ENCODE results near the gene PSTPIP1. TPM values are rescaled to one million over a fixed set of nuclear protein-coding genes. Genes with fewer than 3 reads are reported as not detected.

The PSTPIP1 gene
- total and polyA plus RNA-seq, 9 of the 15 experiments (the other 6 are each of a cell fraction or from before 2014, with no cell fraction given), result not detected

- TF ChIP-seq, protein P1, sequence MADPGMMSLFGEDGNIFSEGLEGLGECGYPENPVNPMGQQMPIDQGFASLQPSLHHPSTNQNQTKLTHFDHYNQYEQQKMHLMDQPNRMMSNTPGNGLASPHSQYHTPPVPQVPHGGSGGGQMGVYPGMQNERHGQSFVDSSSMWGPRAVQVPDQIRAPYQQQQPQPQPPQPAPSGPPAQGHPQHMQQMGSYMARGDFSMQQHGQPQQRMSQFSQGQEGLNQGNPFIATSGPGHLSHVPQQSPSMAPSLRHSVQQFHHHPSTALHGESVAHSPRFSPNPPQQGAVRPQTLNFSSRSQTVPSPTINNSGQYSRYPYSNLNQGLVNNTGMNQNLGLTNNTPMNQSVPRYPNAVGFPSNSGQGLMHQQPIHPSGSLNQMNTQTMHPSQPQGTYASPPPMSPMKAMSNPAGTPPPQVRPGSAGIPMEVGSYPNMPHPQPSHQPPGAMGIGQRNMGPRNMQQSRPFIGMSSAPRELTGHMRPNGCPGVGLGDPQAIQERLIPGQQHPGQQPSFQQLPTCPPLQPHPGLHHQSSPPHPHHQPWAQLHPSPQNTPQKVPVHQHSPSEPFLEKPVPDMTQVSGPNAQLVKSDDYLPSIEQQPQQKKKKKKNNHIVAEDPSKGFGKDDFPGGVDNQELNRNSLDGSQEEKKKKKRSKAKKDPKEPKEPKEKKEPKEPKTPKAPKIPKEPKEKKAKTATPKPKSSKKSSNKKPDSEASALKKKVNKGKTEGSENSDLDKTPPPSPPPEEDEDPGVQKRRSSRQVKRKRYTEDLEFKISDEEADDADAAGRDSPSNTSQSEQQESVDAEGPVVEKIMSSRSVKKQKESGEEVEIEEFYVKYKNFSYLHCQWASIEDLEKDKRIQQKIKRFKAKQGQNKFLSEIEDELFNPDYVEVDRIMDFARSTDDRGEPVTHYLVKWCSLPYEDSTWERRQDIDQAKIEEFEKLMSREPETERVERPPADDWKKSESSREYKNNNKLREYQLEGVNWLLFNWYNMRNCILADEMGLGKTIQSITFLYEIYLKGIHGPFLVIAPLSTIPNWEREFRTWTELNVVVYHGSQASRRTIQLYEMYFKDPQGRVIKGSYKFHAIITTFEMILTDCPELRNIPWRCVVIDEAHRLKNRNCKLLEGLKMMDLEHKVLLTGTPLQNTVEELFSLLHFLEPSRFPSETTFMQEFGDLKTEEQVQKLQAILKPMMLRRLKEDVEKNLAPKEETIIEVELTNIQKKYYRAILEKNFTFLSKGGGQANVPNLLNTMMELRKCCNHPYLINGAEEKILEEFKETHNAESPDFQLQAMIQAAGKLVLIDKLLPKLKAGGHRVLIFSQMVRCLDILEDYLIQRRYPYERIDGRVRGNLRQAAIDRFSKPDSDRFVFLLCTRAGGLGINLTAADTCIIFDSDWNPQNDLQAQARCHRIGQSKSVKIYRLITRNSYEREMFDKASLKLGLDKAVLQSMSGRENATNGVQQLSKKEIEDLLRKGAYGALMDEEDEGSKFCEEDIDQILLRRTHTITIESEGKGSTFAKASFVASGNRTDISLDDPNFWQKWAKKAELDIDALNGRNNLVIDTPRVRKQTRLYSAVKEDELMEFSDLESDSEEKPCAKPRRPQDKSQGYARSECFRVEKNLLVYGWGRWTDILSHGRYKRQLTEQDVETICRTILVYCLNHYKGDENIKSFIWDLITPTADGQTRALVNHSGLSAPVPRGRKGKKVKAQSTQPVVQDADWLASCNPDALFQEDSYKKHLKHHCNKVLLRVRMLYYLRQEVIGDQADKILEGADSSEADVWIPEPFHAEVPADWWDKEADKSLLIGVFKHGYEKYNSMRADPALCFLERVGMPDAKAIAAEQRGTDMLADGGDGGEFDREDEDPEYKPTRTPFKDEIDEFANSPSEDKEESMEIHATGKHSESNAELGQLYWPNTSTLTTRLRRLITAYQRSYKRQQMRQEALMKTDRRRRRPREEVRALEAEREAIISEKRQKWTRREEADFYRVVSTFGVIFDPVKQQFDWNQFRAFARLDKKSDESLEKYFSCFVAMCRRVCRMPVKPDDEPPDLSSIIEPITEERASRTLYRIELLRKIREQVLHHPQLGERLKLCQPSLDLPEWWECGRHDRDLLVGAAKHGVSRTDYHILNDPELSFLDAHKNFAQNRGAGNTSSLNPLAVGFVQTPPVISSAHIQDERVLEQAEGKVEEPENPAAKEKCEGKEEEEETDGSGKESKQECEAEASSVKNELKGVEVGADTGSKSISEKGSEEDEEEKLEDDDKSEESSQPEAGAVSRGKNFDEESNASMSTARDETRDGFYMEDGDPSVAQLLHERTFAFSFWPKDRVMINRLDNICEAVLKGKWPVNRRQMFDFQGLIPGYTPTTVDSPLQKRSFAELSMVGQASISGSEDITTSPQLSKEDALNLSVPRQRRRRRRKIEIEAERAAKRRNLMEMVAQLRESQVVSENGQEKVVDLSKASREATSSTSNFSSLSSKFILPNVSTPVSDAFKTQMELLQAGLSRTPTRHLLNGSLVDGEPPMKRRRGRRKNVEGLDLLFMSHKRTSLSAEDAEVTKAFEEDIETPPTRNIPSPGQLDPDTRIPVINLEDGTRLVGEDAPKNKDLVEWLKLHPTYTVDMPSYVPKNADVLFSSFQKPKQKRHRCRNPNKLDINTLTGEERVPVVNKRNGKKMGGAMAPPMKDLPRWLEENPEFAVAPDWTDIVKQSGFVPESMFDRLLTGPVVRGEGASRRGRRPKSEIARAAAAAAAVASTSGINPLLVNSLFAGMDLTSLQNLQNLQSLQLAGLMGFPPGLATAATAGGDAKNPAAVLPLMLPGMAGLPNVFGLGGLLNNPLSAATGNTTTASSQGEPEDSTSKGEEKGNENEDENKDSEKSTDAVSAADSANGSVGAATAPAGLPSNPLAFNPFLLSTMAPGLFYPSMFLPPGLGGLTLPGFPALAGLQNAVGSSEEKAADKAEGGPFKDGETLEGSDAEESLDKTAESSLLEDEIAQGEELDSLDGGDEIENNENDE (IDR thresholded peaks at IDR 0.05; ENCODE audit: low read depth, low read length), result no peak
- 0 out of 2 replicates have a peak, but pooled peaks have one; percentile 22 for TF ChIP-seq CEBPB (tag; IDR thresholded peaks at IDR 0.05)
- TF ChIP-seq HMBOX1 (IDR thresholded peaks at IDR 0.05), result peak; percentile 15; the same call in 1 of the 2 replicates
- peak; percentile 39 to 70; a peak in 3 of 4 replicates for TF ChIP-seq KDM1A (IDR thresholded peaks at IDR 0.05)
- 0 out of 2 replicates have a peak, but pooled peaks have one; percentile 6 for TF ChIP-seq CBFA2T2 (conservative IDR thresholded peaks at IDR 0.05)
- no peak for TF ChIP-seq CBX2 (IDR thresholded peaks at IDR 0.05; ENCODE audit: insufficient read depth, low read length, poor library complexity, severe bottlenecking)
- TF ChIP-seq CBFA2T3 (IDR thresholded peaks at IDR 0.05), result peak; percentile 63
- TF ChIP-seq PTRF (tag; IDR thresholded peaks at IDR 0.05), result no peak
Observed at GRCh38 chr15:77071305-77072223, 76.6 kb downstream of the PSTPIP1 start (continued).

Measured in K562 (cell line).